K562 (cell line): ENCODE results near the gene COX7A1. TPM values are rescaled to one million over a fixed set of nuclear protein-coding genes. Genes with fewer than 3 reads are reported as not detected.

Experiments
- EHMT2 ChIP-seq: fragments of 450-650 bp; IDR thresholded peaks from 2 replicates; pipeline ENCODE4 v1.6.1; 2018; ENCODE audit warnings: antibody characterized with exemption
- HDAC2 ChIP-seq: fragments of 450-650 bp; IDR thresholded peaks from 2 replicates; pipeline ENCODE4 v1.6.1; 2016; ENCODE audit warnings: mild to moderate bottlenecking
- HNRNPK ChIP-seq: fragments of 200-400 bp; formaldehyde crosslinking; IDR thresholded peaks from one replicate; pipeline ENCODE4 v1.6.1; 2018; ENCODE audit warnings: mild to moderate bottlenecking, low read depth, low read length; ENCODE audit not compliant: poor library complexity, severe bottlenecking
- ILK ChIP-seq: fragments of 450-650 bp; IDR thresholded peaks from 2 replicates; pipeline ENCODE4 v1.6.1; 2016; ENCODE audit warnings: missing genetic modification characterization, low read depth, mild to moderate bottlenecking, missing compliant biosample characterization, moderate library complexity, borderline replicate concordance
- MLX ChIP-seq, 2 experiments: fragments of 450-650 bp in 1 of 2; sonication (generic) in 1 of 2; formaldehyde crosslinking; conservative IDR thresholded peaks; 2 replicates each; pipeline versions ENCODE4 v1.4.0 to v1.8.1; 2020 to 2022; ENCODE audit warnings: mild to moderate bottlenecking in 1 of 2, missing genetic modification reagents in 1 of 2
- NR2C1 ChIP-seq, 2 experiments: fragments of 450-650 bp; IDR thresholded peaks; 2 replicates each; pipeline ENCODE4 v1.6.1; 2017; ENCODE audit warnings: mild to moderate bottlenecking in 2 of 2, antibody characterized with exemption in 1 of 2, inconsistent platforms in 1 of 2, missing compliant biosample characterization in 1 of 2, missing genetic modification characterization in 1 of 2
- RBM34 ChIP-seq: fragments of 200-400 bp; formaldehyde crosslinking; IDR thresholded peaks from 2 replicates; pipeline ENCODE4 v1.6.1; 2018; ENCODE audit warnings: low read length, borderline replicate concordance; ENCODE audit not compliant: insufficient read depth
- ZEB2 ChIP-seq: fragments of 450-650 bp; IDR thresholded peaks from 2 replicates; pipeline ENCODE4 v1.6.1; 2016
- ZNF165 ChIP-seq: fragments of 250-450 bp; sonication (Bioruptor Pico); IDR thresholded peaks from 2 replicates; pipeline ENCODE4 v1.4.0; 2020; ENCODE audit warnings: borderline replicate concordance
- ZNF584 ChIP-seq: fragments of 200-800 bp; sonication (Bioruptor generic); IDR thresholded peaks from 2 replicates; pipeline ENCODE4 v1.6.1; 2016; ENCODE audit warnings: low read depth, mild to moderate bottlenecking, missing genetic modification characterization, missing compliant biosample characterization
- ZNF609 ChIP-seq: sonication (generic); formaldehyde crosslinking; IDR thresholded peaks from 2 replicates; pipeline ENCODE4 v1.8.1; 2023; ENCODE audit warnings: missing genetic modification reagents, mild to moderate bottlenecking, borderline replicate concordance
- ZNF695 ChIP-seq: fragments of 450-650 bp; formaldehyde crosslinking; IDR thresholded peaks from 2 replicates; pipeline ENCODE4 v1.4.0; 2020; ENCODE audit warnings: mild to moderate bottlenecking, moderate library complexity
- ZNF766 ChIP-seq: fragments of 200-800 bp; sonication (Bioruptor generic); conservative IDR thresholded peaks from 2 replicates; pipeline ENCODE4 v1.6.1; 2016; ENCODE audit warnings: missing genetic modification characterization, missing compliant biosample characterization
- polyA plus RNA-seq, 8 experiments: library from polyadenylated mRNA; depleted of rRNA in 4 of 8; stranded (reverse) in 5 of 8; unstranded in 3 of 8; fragments of >200 nt; fragmentation: Nextera tagmentation in 2 of 8; fragmentation: Illumina TruSeq in 1 of 8; extraction: Ambion mirVana in 2 of 8; extraction: Trizol in 1 of 8; gene quantifications; 2 replicates each; pipeline versions ENCODE4 v1.2.1 to v1.2.3, GENCODE V29; 2011 to 2014; ENCODE audit warnings: inconsistent platforms in 1 of 8, missing spikeins in 1 of 8
- total RNA-seq, 7 experiments: library from RNA; depleted of rRNA in 6 of 7; stranded (reverse); fragments of >200 nt in 6 of 7; fragmentation: Illumina TruSeq in 2 of 7; extraction: Trizol in 2 of 7; gene quantifications; 2 replicates each; pipeline versions ENCODE4 v1.2.1 to v1.2.3, GENCODE V29; 2011 to 2021; ENCODE audit warnings: low replicate concordance in 1 of 7
- TF ChIP-seq, protein P1 (sequence below): fragments of 150-350 bp; IDR thresholded peaks from 2 replicates; pipeline ENCODE4 v1.6.1; 2014; ENCODE audit warnings: low read depth, mild to moderate bottlenecking, low read length, borderline replicate concordance

The COX7A1 gene
- total and polyA plus RNA-seq, 9 of the 15 experiments (the other 6 are each of a cell fraction or from before 2014, with no cell fraction given): 0.08 TPM; not detected in 8

- TF ChIP-seq HDAC2 (peak; percentile 70; the same call in 1 of the 2 replicates), ZNF165 (CRISPR knock-in tag) (no peak), RBM34 (no peak), MLX (CRISPR knock-in tag; conservative IDR thresholded peaks at IDR 0.05) (no peak), ZNF695 (CRISPR knock-in tag) (0 out of 2 replicates have a peak, but pooled peaks have one; percentile 8), ILK (tag) (no peak), ZNF584 (CRISPR knock-in tag) (no peak), HNRNPK (no peak), ZEB2 (peak; percentile 89), EHMT2 (no peak), NR2C1 (IDR thresholded peaks at IDR 0.05) (no peak), NR2C1 (tag; IDR thresholded peaks at IDR 0.05) (no peak), ZNF766 (CRISPR knock-in tag) (no peak; the same call in 1 of the 2 replicates), ZNF609 (CRISPR knock-in tag) (no peak)
- TF ChIP-seq, protein P1, sequence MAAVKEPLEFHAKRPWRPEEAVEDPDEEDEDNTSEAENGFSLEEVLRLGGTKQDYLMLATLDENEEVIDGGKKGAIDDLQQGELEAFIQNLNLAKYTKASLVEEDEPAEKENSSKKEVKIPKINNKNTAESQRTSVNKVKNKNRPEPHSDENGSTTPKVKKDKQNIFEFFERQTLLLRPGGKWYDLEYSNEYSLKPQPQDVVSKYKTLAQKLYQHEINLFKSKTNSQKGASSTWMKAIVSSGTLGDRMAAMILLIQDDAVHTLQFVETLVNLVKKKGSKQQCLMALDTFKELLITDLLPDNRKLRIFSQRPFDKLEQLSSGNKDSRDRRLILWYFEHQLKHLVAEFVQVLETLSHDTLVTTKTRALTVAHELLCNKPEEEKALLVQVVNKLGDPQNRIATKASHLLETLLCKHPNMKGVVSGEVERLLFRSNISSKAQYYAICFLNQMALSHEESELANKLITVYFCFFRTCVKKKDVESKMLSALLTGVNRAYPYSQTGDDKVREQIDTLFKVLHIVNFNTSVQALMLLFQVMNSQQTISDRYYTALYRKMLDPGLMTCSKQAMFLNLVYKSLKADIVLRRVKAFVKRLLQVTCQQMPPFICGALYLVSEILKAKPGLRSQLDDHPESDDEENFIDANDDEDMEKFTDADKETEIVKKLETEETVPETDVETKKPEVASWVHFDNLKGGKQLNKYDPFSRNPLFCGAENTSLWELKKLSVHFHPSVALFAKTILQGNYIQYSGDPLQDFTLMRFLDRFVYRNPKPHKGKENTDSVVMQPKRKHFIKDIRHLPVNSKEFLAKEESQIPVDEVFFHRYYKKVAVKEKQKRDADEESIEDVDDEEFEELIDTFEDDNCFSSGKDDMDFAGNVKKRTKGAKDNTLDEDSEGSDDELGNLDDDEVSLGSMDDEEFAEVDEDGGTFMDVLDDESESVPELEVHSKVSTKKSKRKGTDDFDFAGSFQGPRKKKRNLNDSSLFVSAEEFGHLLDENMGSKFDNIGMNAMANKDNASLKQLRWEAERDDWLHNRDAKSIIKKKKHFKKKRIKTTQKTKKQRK: no peak
Measured at GRCh38 chr19:36139473-36140303, 12.6 kb downstream of the COX7A1 start, which contains the start of gene CAPNS1 (continued).
